ENCODE results near the gene CFAP300.

The CFAP300 gene

DNA sequence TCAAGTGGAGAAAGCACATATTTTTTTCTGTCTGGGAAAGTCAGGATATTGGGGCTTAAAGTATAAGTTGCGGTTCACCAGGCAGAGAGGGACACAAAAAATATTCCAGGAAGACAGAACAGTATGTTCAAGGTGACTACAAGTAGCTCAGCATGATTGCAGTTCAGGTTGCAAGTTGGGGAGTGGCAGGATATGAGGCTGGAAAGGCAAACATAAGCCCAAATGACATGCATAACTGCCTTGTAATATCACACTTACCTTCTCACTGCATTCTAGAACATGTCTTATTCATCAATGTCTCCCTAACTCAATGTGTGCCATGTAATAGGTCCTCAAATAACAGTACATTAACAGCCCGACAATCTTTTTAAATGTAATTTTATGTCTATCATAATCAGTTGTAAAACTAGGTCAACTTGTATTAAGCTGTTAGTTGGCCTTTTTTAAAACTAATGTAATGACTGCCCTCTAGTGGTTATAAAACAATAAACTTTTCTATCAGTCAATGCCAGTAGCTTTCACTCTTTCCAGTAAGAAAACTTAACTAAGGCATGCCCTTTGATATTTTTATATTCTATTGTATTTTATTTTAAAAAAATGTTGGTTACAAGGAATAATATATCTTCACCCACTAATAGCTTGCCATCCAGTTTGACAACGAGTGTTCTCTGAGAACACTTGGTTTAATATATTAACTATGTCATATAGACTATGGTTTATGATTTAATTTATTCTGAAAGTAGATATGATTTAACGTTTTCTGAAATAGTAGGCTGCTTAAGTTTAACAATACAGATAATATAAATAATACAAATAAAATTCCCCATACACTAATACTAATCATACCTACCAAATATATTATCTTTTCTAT, 39.4 kb upstream of the CFAP300 start:
- Histone ChIP-seq H3K4me1 (no peaks in the 10 kb centered on the region), H3K4me3 (ENCODE audit: low read depth, low read length) (no peak overlapping the region), H3K27me3 (peaks cover 13% of the 10 kb centered on the region), H3K9me3 (no peaks in the 10 kb centered on the region), H3K36me3 (no peaks in the 10 kb centered on the region)
- no peak for DNase-seq
- TF ChIP-seq, protein P1, sequence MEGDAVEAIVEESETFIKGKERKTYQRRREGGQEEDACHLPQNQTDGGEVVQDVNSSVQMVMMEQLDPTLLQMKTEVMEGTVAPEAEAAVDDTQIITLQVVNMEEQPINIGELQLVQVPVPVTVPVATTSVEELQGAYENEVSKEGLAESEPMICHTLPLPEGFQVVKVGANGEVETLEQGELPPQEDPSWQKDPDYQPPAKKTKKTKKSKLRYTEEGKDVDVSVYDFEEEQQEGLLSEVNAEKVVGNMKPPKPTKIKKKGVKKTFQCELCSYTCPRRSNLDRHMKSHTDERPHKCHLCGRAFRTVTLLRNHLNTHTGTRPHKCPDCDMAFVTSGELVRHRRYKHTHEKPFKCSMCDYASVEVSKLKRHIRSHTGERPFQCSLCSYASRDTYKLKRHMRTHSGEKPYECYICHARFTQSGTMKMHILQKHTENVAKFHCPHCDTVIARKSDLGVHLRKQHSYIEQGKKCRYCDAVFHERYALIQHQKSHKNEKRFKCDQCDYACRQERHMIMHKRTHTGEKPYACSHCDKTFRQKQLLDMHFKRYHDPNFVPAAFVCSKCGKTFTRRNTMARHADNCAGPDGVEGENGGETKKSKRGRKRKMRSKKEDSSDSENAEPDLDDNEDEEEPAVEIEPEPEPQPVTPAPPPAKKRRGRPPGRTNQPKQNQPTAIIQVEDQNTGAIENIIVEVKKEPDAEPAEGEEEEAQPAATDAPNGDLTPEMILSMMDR (IDR thresholded peaks at IDR 0.05; ENCODE audit: low read depth, low read length): peak; percentile 44

DNA sequence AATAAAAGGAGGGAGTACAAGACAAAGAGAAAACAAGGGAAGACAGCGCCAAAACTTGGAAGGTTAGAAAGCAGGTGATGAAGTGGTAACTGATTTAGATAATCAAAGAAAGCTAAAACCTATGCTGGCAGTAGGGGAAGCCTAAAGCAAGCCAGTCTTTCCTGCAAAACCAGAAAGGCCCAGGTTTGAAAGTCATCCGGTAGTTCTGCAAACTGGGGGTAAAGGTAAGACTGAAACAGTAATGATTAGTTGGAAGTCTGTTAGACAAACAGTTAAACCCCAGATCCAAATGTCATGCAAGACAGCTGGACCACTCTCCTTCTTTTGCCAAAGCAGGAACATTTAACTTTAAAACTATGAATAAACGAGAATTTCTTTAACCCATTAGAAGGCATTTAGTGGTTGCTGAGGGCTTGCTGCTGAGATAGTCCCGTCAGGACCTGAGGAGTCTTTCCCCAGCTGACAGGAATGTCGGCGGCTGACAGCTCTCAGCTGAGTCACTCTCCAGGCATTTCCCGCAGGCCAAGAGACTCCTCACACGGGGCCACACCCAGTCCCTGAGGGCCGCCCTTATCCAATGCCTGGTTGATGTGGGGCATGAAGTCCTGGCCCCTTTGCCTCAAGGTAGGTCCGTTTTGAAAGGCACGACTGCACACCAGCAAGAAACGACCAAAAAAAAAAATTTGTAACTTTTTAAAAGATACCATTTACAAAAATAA, 36.3 kb upstream of the CFAP300 start:
- peak; percentile 19 for DNase-seq
- no peaks in the 10 kb centered on the region for H3K4me1 ChIP-seq
- no peak overlapping the region for H3K4me3 ChIP-seq (ENCODE audit: low read depth, low read length)
- TF ChIP-seq, protein P1 (IDR thresholded peaks at IDR 0.05; ENCODE audit: low read depth, low read length): no peak
- H3K36me3 ChIP-seq: no peaks in the 10 kb centered on the region
- no peaks in the 10 kb centered on the region for H3K9me3 ChIP-seq
- peaks cover 13% of the 10 kb centered on the region for H3K27me3 ChIP-seq

DNA sequence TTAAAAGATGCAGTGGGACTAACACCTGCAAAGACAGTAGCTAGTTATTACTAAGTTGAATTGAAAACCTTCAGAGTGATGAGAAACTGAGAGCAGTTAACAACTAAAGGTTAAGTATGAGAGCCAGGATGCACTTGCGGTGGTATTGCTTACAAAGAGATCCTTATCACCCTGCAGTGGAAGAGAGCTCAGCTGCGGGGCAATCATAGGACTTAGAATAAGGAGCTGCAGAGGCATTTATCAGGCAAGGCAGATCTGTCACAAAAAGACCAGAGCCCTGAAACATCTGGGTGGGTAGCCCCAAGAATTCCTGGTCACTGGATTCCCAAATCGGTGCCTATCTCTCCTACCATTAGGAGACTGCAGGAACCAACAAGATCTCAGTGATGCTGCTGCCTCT, 34.3 kb upstream of the CFAP300 start:
- no peak for DNase-seq
- H3K9me3 ChIP-seq: no peaks in the 10 kb centered on the region
- H3K27me3 ChIP-seq: peaks cover 13% of the 10 kb centered on the region
- H3K36me3 ChIP-seq: no peaks in the 10 kb centered on the region
- H3K4me1 ChIP-seq: no peaks in the 10 kb centered on the region
- TF ChIP-seq, protein P1 (IDR thresholded peaks at IDR 0.05; ENCODE audit: low read depth, low read length): no peak
- no peak overlapping the region for H3K4me3 ChIP-seq (ENCODE audit: low read depth, low read length)

DNA sequence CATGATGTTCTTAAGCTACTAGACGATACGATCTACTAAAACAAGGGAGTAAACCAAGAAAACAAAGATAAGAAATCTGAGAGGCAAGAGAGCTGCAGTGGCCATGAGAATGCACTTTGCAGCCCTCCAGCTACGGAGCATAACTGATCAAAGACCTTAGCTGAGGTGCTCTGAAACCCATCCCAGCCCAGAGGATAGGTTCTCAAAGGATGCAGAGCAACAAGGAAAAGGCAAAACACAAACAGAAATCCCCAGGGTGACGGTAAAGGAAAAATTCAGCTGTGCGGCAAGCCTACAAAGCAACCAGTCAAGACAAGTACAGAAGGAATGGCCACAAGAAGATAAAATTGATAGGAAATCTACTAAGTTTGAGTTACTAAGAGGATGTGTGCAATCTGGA, 32.5 kb upstream of the CFAP300 start:
- Histone ChIP-seq H3K36me3 (no peaks in the 10 kb centered on the region), H3K4me1 (no peaks in the 10 kb centered on the region), H3K27me3 (peaks cover 11% of the 10 kb centered on the region), H3K9me3 (no peaks in the 10 kb centered on the region), H3K4me3 (ENCODE audit: low read depth, low read length) (no peak overlapping the region)
- TF ChIP-seq, protein P1 (IDR thresholded peaks at IDR 0.05; ENCODE audit: low read depth, low read length): no peak
- DNase-seq: no peak

DNA sequence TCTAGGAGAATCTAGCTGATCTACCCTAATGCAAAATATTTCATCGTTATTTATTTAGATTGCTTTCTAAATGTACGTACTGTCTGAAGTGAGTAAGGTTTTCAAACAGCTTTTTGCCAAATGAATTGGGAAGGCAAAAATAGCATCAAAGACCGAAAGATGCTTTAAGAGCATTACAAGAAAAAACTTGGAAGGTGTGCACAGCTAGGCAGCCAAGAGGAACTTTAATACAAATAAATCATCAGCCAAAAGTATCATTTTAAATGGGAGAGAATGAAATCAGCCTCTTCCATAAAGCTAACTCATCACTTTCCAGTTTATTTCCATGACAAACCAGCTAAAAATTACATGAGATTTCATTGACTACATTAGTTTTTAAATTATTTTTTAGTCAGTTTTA, 30.2 kb upstream of the CFAP300 start:
- Histone ChIP-seq H3K4me3 (ENCODE audit: low read depth, low read length) (no peak overlapping the region), H3K4me1 (no peaks in the 10 kb centered on the region), H3K27me3 (no peaks in the 10 kb centered on the region; the same call in 1 of the 2 replicates), H3K36me3 (no peaks in the 10 kb centered on the region), H3K9me3 (no peaks in the 10 kb centered on the region)
- TF ChIP-seq, protein P1 (IDR thresholded peaks at IDR 0.05; ENCODE audit: low read depth, low read length): no peak
- DNase-seq: no peak

DNA sequence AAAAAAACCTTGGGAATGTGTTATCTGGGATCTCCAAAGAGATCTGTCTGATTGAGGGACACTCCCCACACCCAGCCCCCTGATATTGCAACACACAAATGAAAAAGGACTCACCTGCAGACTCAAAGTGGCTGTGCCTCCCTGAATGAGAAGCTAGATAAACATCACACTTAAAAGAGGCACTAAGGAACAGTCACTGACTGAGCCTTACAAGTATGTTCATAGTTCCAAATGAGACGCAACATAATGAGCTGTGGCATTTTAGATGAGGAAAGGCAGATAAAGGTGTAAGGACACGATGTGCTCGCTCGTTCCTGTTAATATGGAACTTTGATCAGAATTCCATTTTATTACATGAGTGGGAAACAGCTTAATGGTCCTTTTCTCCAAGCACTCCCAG, 21.0 kb upstream of the CFAP300 start:
- no peaks in the 10 kb centered on the region for H3K4me1 ChIP-seq
- DNase-seq: no peak
- H3K9me3 ChIP-seq: no peaks in the 10 kb centered on the region
- TF ChIP-seq, protein P1 (IDR thresholded peaks at IDR 0.05; ENCODE audit: low read depth, low read length): no peak
- no peak overlapping the region for H3K4me3 ChIP-seq (ENCODE audit: low read depth, low read length)
- H3K27me3 ChIP-seq: peaks cover 6% of the 10 kb centered on the region; the same call in 1 of the 2 replicates
- no peaks in the 10 kb centered on the region for H3K36me3 ChIP-seq

Data from BE2C (cell line).